HEK293T (cell line): Measurements from ENCODE around the gene CEMIP2.

Source experiments
- BHLHE40 ChIP-seq: fragments of 450-650 bp; IDR thresholded peaks from 2 replicates; pipeline ENCODE4 v1.6.1; 2016; ENCODE audit warnings: mild to moderate bottlenecking, moderate library complexity, borderline replicate concordance
- CTBP1 ChIP-seq: fragments of 450-650 bp; IDR thresholded peaks from 2 replicates; pipeline ENCODE4 v1.6.1; 2016; ENCODE audit warnings: borderline replicate concordance
- ELF4 ChIP-seq: fragments of 450-650 bp; IDR thresholded peaks from 2 replicates; pipeline ENCODE4 v1.6.1; 2017; ENCODE audit warnings: antibody characterized with exemption
- FOXM1 ChIP-seq: fragments of 450-650 bp; IDR thresholded peaks from 2 replicates; pipeline ENCODE4 v1.6.1; 2017; ENCODE audit warnings: mild to moderate bottlenecking, borderline replicate concordance
- PKNOX1 ChIP-seq: fragments of 450-650 bp; IDR thresholded peaks from 2 replicates; pipeline ENCODE4 v1.6.1; 2016
- SP1 ChIP-seq: fragments of 450-650 bp; IDR thresholded peaks from 2 replicates; pipeline ENCODE4 v1.6.1; 2017
- SUZ12 ChIP-seq: fragments of 450-650 bp; IDR thresholded peaks from 2 replicates; pipeline ENCODE4 v1.6.1; 2016; ENCODE audit warnings: mild to moderate bottlenecking
- TARDBP ChIP-seq: fragments of 450-650 bp; IDR thresholded peaks from 2 replicates; pipeline ENCODE4 v1.6.1; 2016
- ZNF384 ChIP-seq: fragments of 450-650 bp; IDR thresholded peaks from 2 replicates; pipeline ENCODE4 v1.6.1; 2016

GRCh38 chr9:71716138-71716909 is 52.0 kb downstream of the CEMIP2 start:
- TF ChIP-seq SUZ12 = no peak
- no peak for TF ChIP-seq CTBP1
- no peak for TF ChIP-seq ELF4
- no peak for TF ChIP-seq SP1
- no peak for TF ChIP-seq BHLHE40
- TF ChIP-seq FOXM1 = no peak
- TF ChIP-seq PKNOX1 = no peak
- TF ChIP-seq TARDBP = no peak
- peak; percentile 78 for TF ChIP-seq ZNF384
